Gastrocnemius medialis (tissue), 4 donors: ENCODE measurements around the gene SRRM3. TPM values are rescaled to one million over a fixed set of nuclear protein-coding genes. Genes with fewer than 3 reads are reported as not detected.
"Not testable (repeated sequence)": the region's sequence is repeated elsewhere in the genome, so short reads cannot be mapped to it uniquely, and the experiment has no call there.

Source experiments
- ATAC-seq, 2 donors: fragments of 150-250 bp; one replicate each; pipeline ENCODE4 v1.9.1; 2016
- DNase-seq, 2 donors: peaks; one replicate each; pipeline ENCODE4 v3.0.0-alpha.2; 2019
- H3K27ac ChIP-seq, 4 donors: fragments of 200-600 bp; sonication (generic); 1 replicate in 1 of 4; 2 replicates in 3 of 4; pipeline ENCODE4 v1.5.1; 2016 to 2018; ENCODE audit warnings: mild to moderate bottlenecking in 2 of 4, moderate library complexity in 1 of 4
- H3K27me3 ChIP-seq, 3 donors: fragments of 200-600 bp; sonication (generic) in 2 of 3; 1 replicate in 1 of 3; 2 replicates in 2 of 3; pipeline versions ENCODE4 v1.5.1 to v1.6.0; 2016 to 2019; ENCODE audit warnings: mild to moderate bottlenecking in 1 of 3, moderate library complexity in 1 of 3
- H3K36me3 ChIP-seq, 2 donors: fragments of 200-600 bp; sonication (generic) in 1 of 2; one replicate each; pipeline ENCODE4 v1.5.1; 2017 to 2018
- H3K4me1 ChIP-seq, 2 donors: fragments of 200-600 bp; sonication (generic) in 1 of 2; one replicate each; pipeline ENCODE4 v1.5.1; 2016 to 2017; ENCODE audit warnings: mild to moderate bottlenecking in 2 of 2
- H3K4me3 ChIP-seq, 4 donors: fragments of 200-600 bp; sonication (generic) in 3 of 4; 1 replicate in 1 of 4; 2 replicates in 3 of 4; pipeline ENCODE4 v1.5.1; 2016 to 2019; ENCODE audit warnings: mild to moderate bottlenecking in 2 of 4
- H3K9me3 ChIP-seq, 3 donors: fragments of 200-600 bp; sonication (generic) in 2 of 3; 1 replicate in 1 of 3; 2 replicates in 2 of 3; pipeline ENCODE4 v1.5.1; 2016 to 2019
- POLR2A ChIP-seq, 2 donors: fragments of 450-650 bp; IDR thresholded peaks; one replicate each; pipeline ENCODE4 v1.6.1; 2017; ENCODE audit warnings: antibody characterized with exemption in 2 of 2, mild to moderate bottlenecking in 2 of 2, moderate library complexity in 2 of 2
- in situ Hi-C, 4 donors: fragments of 200-750 bp; cut with MboI; loops; one replicate each; pipeline versions ENCODE4 v1.15.0 to v1.8.0; 2017; ENCODE audit warnings: low sequenced_read_pairs in 4 of 4
- intact Hi-C: fragments of 100-400 bp; cut with DNase I; formaldehyde crosslinking; loops from one replicate; pipeline ENCODE4 v1.15.1; 2023; ENCODE audit warnings: low total_unique reads
- total RNA-seq, 4 donors: library from RNA; depleted of rRNA; stranded (reverse); fragments of >200 nt; gene quantifications; one replicate each; pipeline versions ENCODE4 v1.1.0 to v1.2.3, GENCODE V29; 2016
- TF ChIP-seq, protein P1 (sequence below), 5 experiments: fragments of 450-650 bp in 3 of 5; fragments of 200-600 bp in 2 of 5; sonication (generic) in 2 of 5; IDR thresholded peaks in 4 of 5; conservative IDR thresholded peaks in 1 of 5; 1 replicate in 4 of 5; 2 replicates in 1 of 5; pipeline ENCODE4 v1.5.1; 2016 to 2019; ENCODE audit warnings: antibody characterized with exemption in 5 of 5, mild to moderate bottlenecking in 3 of 5, moderate library complexity in 3 of 5

The SRRM3 gene
- total RNA-seq, 4 donors from 2014 or later, result 0.53 to 1.2 (median 0.84) TPM

DNA sequence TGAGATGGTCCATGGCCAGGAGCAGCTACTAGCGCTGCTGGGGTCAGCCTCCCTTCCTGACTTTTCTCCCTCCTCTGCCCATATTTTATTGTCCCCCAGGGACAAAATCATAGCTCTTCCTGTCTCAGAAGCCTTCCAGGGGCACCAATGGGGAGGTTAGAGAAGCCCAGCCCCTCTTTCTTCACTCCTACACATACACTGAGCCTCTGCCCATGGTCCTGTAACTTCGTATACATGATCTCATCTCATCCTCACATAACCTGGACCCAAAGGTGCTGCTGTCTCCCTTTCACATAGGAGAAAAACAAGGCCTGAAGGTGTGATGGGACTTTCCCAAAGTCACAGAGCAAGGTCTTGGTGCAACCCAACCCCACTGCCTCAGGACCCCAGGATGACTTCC lies 2.5 kb downstream of the SRRM3 start:
- Histone ChIP-seq H3K4me1 (no peaks in the 10 kb centered on the region), H3K27me3 (peaks cover 0 to 27% (median 9%) of the 10 kb centered on the region in 3 donors), H3K4me3 (no peak overlapping the region), H3K27ac (no peak overlapping the region), H3K36me3 (no peaks in the 10 kb centered on the region), H3K9me3 (no peaks in the 10 kb centered on the region)
- TF ChIP-seq POLR2A (IDR thresholded peaks at IDR 0.05), result no peak
- TF ChIP-seq, protein P1, sequence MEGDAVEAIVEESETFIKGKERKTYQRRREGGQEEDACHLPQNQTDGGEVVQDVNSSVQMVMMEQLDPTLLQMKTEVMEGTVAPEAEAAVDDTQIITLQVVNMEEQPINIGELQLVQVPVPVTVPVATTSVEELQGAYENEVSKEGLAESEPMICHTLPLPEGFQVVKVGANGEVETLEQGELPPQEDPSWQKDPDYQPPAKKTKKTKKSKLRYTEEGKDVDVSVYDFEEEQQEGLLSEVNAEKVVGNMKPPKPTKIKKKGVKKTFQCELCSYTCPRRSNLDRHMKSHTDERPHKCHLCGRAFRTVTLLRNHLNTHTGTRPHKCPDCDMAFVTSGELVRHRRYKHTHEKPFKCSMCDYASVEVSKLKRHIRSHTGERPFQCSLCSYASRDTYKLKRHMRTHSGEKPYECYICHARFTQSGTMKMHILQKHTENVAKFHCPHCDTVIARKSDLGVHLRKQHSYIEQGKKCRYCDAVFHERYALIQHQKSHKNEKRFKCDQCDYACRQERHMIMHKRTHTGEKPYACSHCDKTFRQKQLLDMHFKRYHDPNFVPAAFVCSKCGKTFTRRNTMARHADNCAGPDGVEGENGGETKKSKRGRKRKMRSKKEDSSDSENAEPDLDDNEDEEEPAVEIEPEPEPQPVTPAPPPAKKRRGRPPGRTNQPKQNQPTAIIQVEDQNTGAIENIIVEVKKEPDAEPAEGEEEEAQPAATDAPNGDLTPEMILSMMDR (IDR thresholded peaks at IDR 0.05 in 4 of 5, conservative IDR thresholded peaks at IDR 0.05 in 1 of 5), result no peak
- no peak for ATAC-seq
- in situ Hi-C loops, result no loop called here
- no peak for DNase-seq
- intact Hi-C loops, result no loop called here

DNA sequence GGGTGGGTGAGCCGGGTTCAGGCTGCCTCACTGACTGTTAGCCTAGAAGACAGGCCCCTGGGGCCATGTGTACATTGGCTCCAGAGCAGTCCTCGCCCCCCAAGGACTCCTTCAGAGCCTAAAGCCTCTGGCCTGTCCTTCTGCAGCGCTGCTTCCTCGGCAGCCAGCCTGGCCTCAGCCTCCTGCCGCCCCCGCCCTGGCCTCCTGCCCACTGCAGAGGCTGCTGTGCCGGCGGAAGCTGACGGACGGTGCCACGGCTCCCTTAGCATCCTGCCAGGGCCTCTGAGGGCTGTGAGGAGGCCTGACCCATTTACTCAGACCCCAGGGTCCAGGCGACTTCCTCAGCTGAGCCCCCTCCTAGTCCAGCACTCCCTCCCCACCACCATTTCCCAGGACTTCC lies 4.9 kb downstream of the SRRM3 start:
- H3K4me1 ChIP-seq, result no peaks in the 10 kb centered on the region
- TF ChIP-seq POLR2A (IDR thresholded peaks at IDR 0.05), result no peak
- TF ChIP-seq, protein P1 (IDR thresholded peaks at IDR 0.05 in 4 of 5, conservative IDR thresholded peaks at IDR 0.05 in 1 of 5), result no peak
- H3K4me3 ChIP-seq, result no peak overlapping the region
- H3K36me3 ChIP-seq, result no peaks in the 10 kb centered on the region
- H3K27me3 ChIP-seq, result peaks cover 0 to 17% (median 0%) of the 10 kb centered on the region in 3 donors
- DNase-seq, result no peak
- ATAC-seq, result no peak
- in situ Hi-C loops (no loop called here), intact Hi-C loops (no loop called here)
- H3K27ac ChIP-seq, result no peak overlapping the region
- H3K9me3 ChIP-seq, result no peaks in the 10 kb centered on the region

DNA sequence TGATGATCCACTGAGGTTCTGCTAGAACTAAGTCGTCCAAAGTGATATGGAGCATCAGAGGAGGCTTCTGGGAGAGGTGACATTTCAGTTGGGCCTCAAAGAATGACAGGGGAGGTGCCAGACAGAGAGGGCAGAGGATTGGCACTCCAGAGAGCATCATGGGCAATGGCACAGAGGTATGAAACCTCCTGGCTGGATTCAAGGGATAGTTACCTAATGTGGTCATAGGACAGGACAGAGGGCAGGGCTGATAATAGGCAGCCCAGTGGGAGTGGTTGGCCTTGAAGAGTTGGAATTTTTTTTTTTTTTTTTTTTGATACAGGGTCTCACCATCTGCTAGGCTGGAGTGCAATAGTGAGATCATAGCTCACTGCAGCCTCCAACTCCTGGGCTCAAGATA lies 7.6 kb downstream of the SRRM3 start:
- Histone ChIP-seq H3K9me3 (no peaks in the 10 kb centered on the region), H3K27ac (no peak overlapping the region), H3K27me3 (no peaks in the 10 kb centered on the region), H3K36me3 (no peaks in the 10 kb centered on the region), H3K4me3 (no peak overlapping the region), H3K4me1 (no peaks in the 10 kb centered on the region)
- DNase-seq (no peak), ATAC-seq (no peak)
- intact Hi-C loops, result no loop called here
- TF ChIP-seq, protein P1 (IDR thresholded peaks at IDR 0.05 in 4 of 5, conservative IDR thresholded peaks at IDR 0.05 in 1 of 5), result no peak
- TF ChIP-seq POLR2A (IDR thresholded peaks at IDR 0.05), result no peak
- in situ Hi-C loops, result no loop called here

DNA sequence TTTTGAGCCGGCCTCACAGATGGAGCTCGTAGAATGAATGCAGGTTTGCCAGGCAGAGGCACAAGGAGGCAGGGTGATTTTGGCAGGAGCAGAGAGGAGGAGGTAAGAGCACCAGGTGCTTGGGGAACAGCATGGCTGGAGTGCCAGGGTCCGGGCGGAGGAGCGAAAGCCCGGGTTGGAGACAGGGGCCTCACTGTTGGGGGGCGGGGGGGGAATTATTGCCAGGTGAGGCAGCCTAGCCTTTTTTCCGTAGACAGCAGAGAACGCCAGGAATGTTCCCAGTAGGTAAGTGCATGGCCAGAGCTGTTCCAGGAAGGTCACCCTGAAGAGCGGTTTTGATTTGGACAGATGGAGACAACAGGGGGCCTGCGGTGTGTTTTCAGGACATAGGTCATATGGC lies 9.5 kb downstream of the SRRM3 start:
- no peak overlapping the region for H3K4me3 ChIP-seq
- H3K36me3 ChIP-seq, result no peaks in the 10 kb centered on the region
- no peaks in the 10 kb centered on the region for H3K27me3 ChIP-seq
- H3K9me3 ChIP-seq, result no peaks in the 10 kb centered on the region
- H3K4me1 ChIP-seq, result no peaks in the 10 kb centered on the region
- in situ Hi-C loops (no loop called here), intact Hi-C loops (no loop called here)
- H3K27ac ChIP-seq, result no peak overlapping the region
- ATAC-seq, result no peak
- no peak for DNase-seq
- TF ChIP-seq, protein P1 (IDR thresholded peaks at IDR 0.05 in 4 of 5, conservative IDR thresholded peaks at IDR 0.05 in 1 of 5), result no peak
- TF ChIP-seq POLR2A (IDR thresholded peaks at IDR 0.05), result no peak

DNA sequence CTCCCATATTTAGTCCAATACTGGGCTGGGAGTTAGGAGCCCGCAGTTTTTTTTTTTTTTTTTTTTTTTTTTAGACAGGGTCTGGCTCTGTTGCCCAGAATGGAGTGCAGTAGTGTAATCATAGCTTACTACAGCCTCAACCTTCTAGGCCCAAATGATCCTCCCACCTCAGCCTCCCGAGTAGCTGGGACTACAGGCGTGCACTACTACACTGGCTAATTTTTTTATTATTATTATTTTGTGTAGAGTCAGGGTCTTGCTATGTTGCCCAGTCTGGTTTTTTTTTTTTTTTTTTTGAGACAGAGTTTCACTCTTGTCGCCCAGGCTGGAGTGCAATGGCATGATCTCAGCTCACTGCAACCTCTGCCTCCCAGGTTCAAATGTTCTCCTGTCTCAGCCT lies 13.7 kb downstream of the SRRM3 start:
- intact Hi-C loops, H3K4me3 ChIP-seq, H3K9me3 ChIP-seq, H3K4me1 ChIP-seq, in situ Hi-C loops, DNase-seq, H3K27ac ChIP-seq, H3K36me3 ChIP-seq, ATAC-seq: not testable (repeated sequence)
- peaks cover 6 to 22% (median 11%) of the 10 kb centered on the region in 3 donors for H3K27me3 ChIP-seq
